Hepatocyte (in vitro differentiated cells): ENCODE measurements around the gene MBTPS2.

ENCODE experiments used
- CTCF ChIP-seq: fragments of 200-600 bp; sonication (generic); IDR thresholded peaks from 2 replicates; pipeline ENCODE4 v1.5.1; 2016; ENCODE audit warnings: antibody characterized with exemption, mild to moderate bottlenecking; ENCODE audit not compliant: poor library complexity
- EZH2phosphoT487 ChIP-seq: fragments of 200-600 bp; sonication (generic); IDR thresholded peaks from one replicate; pipeline ENCODE4 v1.6.1; 2018; ENCODE audit warnings: antibody characterized with exemption, mild to moderate bottlenecking, low read depth, moderate library complexity; ENCODE audit not compliant: unreplicated experiment, severe bottlenecking

GRCh38 chrX:21806691-21807090 lies 32.7 kb upstream of the MBTPS2 start:
- no peak for TF ChIP-seq EZH2phosphoT487
- no peak for TF ChIP-seq CTCF
